CD4-positive, alpha-beta T cell treated with Interleukin-4 for 4 hours (primary cell): ENCODE measurements around the gene FAM83D.

ENCODE experiments used
- DNase-seq: peaks from one replicate; pipeline ENCODE4 v3.0.0-alpha.2; 2020

The FAM83D gene

GRCh38 chr20:38895098-38895949 lies 30.9 kb upstream of the FAM83D start:
- no peak for DNase-seq

GRCh38 chr20:38896009-38896594 lies 30.1 kb upstream of the FAM83D start:
- no peak for DNase-seq

GRCh38 chr20:38897267-38897666 lies 28.9 kb upstream of the FAM83D start:
- no peak for DNase-seq

- DNase-seq = no peak
These were observed 25.6 kb upstream of the FAM83D start for GRCh38 chr20:38900606-38901005.

- DNase-seq = no peak
These were observed 23.6 kb upstream of the FAM83D start for GRCh38 chr20:38902601-38903000.

- DNase-seq = no peak
These were observed 22.9 kb upstream of the FAM83D start for GRCh38 chr20:38903335-38903734.

- no peak for DNase-seq
These were observed 20.8 kb upstream of the FAM83D start for GRCh38 chr20:38905375-38905774.

- no peak for DNase-seq
These were observed 18.1 kb upstream of the FAM83D start for GRCh38 chr20:38907918-38908677.

GRCh38 chr20:38915355-38915754 lies 10.9 kb upstream of the FAM83D start:
- no peak for DNase-seq

- no peak for DNase-seq
These were observed 8.6 kb upstream of the FAM83D start for GRCh38 chr20:38917657-38918056.

- no peak for DNase-seq
These were observed 8.0 kb upstream of the FAM83D start for GRCh38 chr20:38918172-38918571.

GRCh38 chr20:38919683-38920082 lies 6.5 kb upstream of the FAM83D start:
- DNase-seq = no peak

GRCh38 chr20:38920411-38920810 lies 5.8 kb upstream of the FAM83D start:
- DNase-seq = no peak

GRCh38 chr20:38920851-38921250 lies 5.4 kb upstream of the FAM83D start:
- no peak for DNase-seq

- DNase-seq = no peak
These were observed 1.5 kb upstream of the FAM83D start for GRCh38 chr20:38924718-38925117.

- no peak for DNase-seq
These were observed 858 bp downstream of the FAM83D start for GRCh38 chr20:38926934-38927616.

GRCh38 chr20:38927902-38928578 lies 1.8 kb downstream of the FAM83D start:
- DNase-seq = no peak

GRCh38 chr20:38930242-38930569 lies 4.0 kb downstream of the FAM83D start:
- no peak for DNase-seq

- DNase-seq = no peak
These were observed 5.8 kb downstream of the FAM83D start for GRCh38 chr20:38931984-38932383.

GRCh38 chr20:38932457-38933120 lies 6.4 kb downstream of the FAM83D start:
- DNase-seq = no peak

GRCh38 chr20:38934530-38934929 lies 8.3 kb downstream of the FAM83D start:
- DNase-seq = no peak

- DNase-seq = no peak
These were observed 9.1 kb downstream of the FAM83D start for GRCh38 chr20:38935285-38935684.
